Spinal cord (tissue), 10 donors: ENCODE results near the gene A2M. TPM values are rescaled to one million over a fixed set of nuclear protein-coding genes. Genes with fewer than 3 reads are reported as not detected.
"Not testable (repeated sequence)": the region's sequence is repeated elsewhere in the genome, so short reads cannot be mapped to it uniquely, and the experiment has no call there.

ENCODE experiments used
- DNase-seq, 6 donors: peaks; one replicate each; pipeline versions ENCODE4 v3.0.0 to v3.0.0-alpha.2; 2013 to 2015; ENCODE audit warnings: low spot score in 6 of 6, low read depth in 4 of 6
- H3K27ac ChIP-seq: one replicate; pipeline ENCODE4 v1.5.1; 2013; ENCODE audit warnings: low read depth, low read length, control low read depth
- H3K27me3 ChIP-seq: one replicate; pipeline ENCODE4 v1.6.1; 2013; ENCODE audit warnings: low read length; ENCODE audit not compliant: control insufficient read depth, insufficient read depth
- H3K36me3 ChIP-seq: one replicate; pipeline ENCODE4 v1.6.1; 2013; ENCODE audit warnings: low read length; ENCODE audit not compliant: control insufficient read depth, insufficient read depth
- H3K4me1 ChIP-seq: one replicate; pipeline ENCODE4 v1.6.1; 2013; ENCODE audit warnings: low read length; ENCODE audit not compliant: control insufficient read depth, insufficient read depth
- H3K4me3 ChIP-seq: one replicate; pipeline ENCODE4 v1.5.1; 2013; ENCODE audit warnings: low read depth, low read length, control low read depth
- H3K9me3 ChIP-seq: one replicate; pipeline ENCODE4 v1.6.1; 2013; ENCODE audit warnings: low read length; ENCODE audit not compliant: control insufficient read depth, insufficient read depth
- WGBS: methylation state at CpG from one replicate; pipeline ENCODE4 v1.1.5; 2013; ENCODE audit warnings: missing lambda C conversion rate; ENCODE audit not compliant: insufficient coverage; 5-methylcytosine and 5-hydroxymethylcytosine counted together
- polyA plus RNA-seq, 2 donors: library from polyadenylated mRNA; unstranded; fragments of 120-200 nt; gene quantifications; one replicate each; pipeline ENCODE4 v1.2.1, GENCODE V29; 2013; ENCODE audit not compliant: insufficient read length in 2 of 2
- total RNA-seq, 2 donors: library from RNA; depleted of rRNA in 1 of 2; stranded (reverse); fragments of 120-200 nt in 1 of 2; fragments of >200 nt in 1 of 2; gene quantifications; one replicate each; pipeline versions ENCODE4 v1.2.3 to v1.2.4, GENCODE V29; 2013 to 2014
- donor health status: healthy.

The A2M gene
- total and polyA plus RNA-seq, 4 donors = 175 to 263 (median 198) TPM

DNA sequence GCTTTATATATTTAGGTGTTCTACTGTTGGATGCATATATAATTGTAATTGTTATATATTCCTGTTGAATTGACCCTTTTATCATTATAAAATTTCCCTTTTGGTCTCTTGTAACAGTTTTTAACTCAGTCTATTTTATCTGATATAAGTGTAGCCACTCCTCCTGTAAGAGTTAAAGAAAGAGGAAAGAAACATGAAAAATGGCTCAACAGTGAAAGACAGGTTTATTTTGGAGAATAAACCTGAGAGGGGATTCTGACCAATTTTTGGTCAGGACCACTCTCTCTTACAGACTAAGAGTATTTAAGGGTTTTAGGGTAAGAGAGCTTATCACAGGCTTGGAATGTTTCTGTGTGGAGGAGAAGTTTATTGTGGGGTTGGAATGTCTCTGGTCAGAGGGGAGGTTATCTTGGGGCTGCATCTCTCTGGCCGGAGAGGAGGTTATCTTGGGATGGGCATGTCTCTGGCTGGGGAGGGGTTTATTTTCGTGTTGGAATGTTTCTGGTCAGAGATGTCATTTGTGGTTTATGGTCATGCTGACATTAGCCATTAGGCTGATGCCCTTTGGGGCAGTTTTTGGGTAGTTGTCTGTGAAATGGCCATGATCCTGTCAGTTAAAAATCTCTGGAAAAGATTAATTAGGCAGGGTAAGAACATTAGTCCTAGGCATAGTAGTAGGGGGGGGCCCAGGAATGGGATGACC, 24.0 kb upstream of the A2M start:
- H3K4me3 ChIP-seq, H3K27ac ChIP-seq, H3K9me3 ChIP-seq, H3K36me3 ChIP-seq, DNase-seq, H3K4me1 ChIP-seq, H3K27me3 ChIP-seq: not testable (repeated sequence)
- WGBS = 55% methylated on average over 2 of the region's 2 CpGs

GRCh38 chr12:9135903-9136310, 20.2 kb upstream of the A2M start:
- Histone ChIP-seq H3K27ac (no peak overlapping the region), H3K9me3 (peaks cover 1% of the 10 kb centered on the region), H3K27me3 (no peaks in the 10 kb centered on the region), H3K4me1 (no peaks in the 10 kb centered on the region), H3K36me3 (no peaks in the 10 kb centered on the region), H3K4me3 (no peak overlapping the region)
- WGBS = 69% methylated on average over 1 of the region's 5 CpGs
- DNase-seq = no peak

- DNase-seq = no peak
- 86% methylated on average over 14 of the region's 16 CpGs for WGBS
- Histone ChIP-seq H3K4me1 (no peaks in the 10 kb centered on the region), H3K27ac (no peak overlapping the region), H3K27me3 (no peaks in the 10 kb centered on the region), H3K4me3 (no peak overlapping the region), H3K36me3 (no peaks in the 10 kb centered on the region), H3K9me3 (peaks cover 2% of the 10 kb centered on the region)
Measured at GRCh38 chr12:9134981-9135628, 19.4 kb upstream of the A2M start.

GRCh38 chr12:9133216-9133916, 17.6 kb upstream of the A2M start:
- H3K27ac ChIP-seq = no peak overlapping the region
- no peak overlapping the region for H3K4me3 ChIP-seq
- H3K36me3 ChIP-seq = peaks cover under 1% of the 10 kb centered on the region
- DNase-seq = no peak
- H3K27me3 ChIP-seq = no peaks in the 10 kb centered on the region
- peaks cover 2% of the 10 kb centered on the region for H3K9me3 ChIP-seq
- no peaks in the 10 kb centered on the region for H3K4me1 ChIP-seq
- no CpG with 5 or more reads among the region's 1 CpG for whole genome bisulfite sequencing

- Histone ChIP-seq H3K27ac (no peak overlapping the region), H3K4me3 (no peak overlapping the region), H3K27me3 (no peaks in the 10 kb centered on the region), H3K9me3 (peaks cover 2% of the 10 kb centered on the region), H3K36me3 (peaks cover 11% of the 10 kb centered on the region), H3K4me1 (no peaks in the 10 kb centered on the region)
- no peak for DNase-seq
- WGBS = 91% methylated on average over 1 of the region's 1 CpG
Measured at GRCh38 chr12:9132008-9132535, 16.4 kb upstream of the A2M start.

DNA sequence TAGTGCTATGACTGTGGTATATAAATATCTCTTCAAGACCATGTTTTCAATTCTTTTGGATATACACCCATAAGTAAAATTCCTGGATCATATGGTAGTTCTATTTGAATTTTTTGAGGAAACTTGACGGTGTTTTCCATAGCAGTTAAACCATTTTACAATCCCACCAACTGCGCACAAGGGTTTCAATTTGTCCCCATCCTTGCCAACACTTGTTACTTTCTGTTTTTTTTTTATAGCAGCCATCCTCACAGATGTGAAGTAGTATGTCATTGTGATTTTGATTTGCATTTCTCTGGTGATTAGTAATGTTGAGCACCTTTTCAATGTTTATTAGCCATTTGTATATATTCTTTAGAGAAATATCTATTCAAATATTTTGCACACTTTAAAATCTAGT, 14.5 kb upstream of the A2M start:
- H3K27me3 ChIP-seq = no peaks in the 10 kb centered on the region
- H3K36me3 ChIP-seq = peaks cover 11% of the 10 kb centered on the region
- peaks cover 2% of the 10 kb centered on the region for H3K9me3 ChIP-seq
- no CpG with 5 or more reads among the region's 2 CpGs for WGBS
- H3K27ac ChIP-seq = no peak overlapping the region
- no peak overlapping the region for H3K4me3 ChIP-seq
- DNase-seq = no peak
- no peaks in the 10 kb centered on the region for H3K4me1 ChIP-seq

DNA sequence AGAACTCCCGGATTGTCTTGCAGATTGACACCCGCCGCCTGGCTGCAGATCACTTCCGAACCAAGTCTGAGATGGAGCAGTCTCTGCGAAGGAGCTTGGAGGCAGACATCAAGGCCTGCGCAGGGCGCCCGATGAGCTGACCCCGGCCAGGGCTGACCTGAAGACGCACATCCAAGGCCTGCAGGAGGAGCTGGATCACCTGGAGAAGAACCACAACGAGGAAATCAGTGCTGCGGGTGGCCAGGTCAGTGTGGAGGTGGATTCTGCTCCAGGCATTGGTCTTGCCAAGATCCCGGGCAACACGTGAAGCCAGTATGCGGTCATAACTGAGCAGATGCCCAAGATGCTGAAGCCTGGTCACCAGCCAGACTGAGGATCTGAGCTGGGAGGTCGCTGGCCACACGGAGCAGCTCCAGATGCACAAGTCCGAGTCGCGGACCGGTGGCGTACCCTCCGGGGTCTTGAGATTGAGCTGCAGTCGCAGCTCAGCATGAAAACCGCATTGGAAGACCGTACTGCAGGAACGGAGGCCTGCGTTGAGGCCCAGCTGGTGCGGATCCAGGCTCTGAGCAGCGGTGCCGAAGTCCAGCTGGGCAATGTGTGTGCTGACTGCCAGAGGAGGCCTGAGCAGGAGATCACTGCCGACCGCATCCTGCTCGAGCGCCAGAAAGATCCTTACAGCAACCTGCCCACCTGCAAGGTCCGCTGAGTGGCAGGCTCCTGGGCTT, 12.4 kb upstream of the A2M start:
- Histone ChIP-seq H3K4me3 (no peak overlapping the region), H3K4me1 (no peaks in the 10 kb centered on the region), H3K36me3 (peaks cover 11% of the 10 kb centered on the region), H3K9me3 (peaks cover 2% of the 10 kb centered on the region), H3K27me3 (no peaks in the 10 kb centered on the region), H3K27ac (no peak overlapping the region)
- WGBS = 97% methylated on average over 31 of the region's 36 CpGs
- DNase-seq = no peak

DNA sequence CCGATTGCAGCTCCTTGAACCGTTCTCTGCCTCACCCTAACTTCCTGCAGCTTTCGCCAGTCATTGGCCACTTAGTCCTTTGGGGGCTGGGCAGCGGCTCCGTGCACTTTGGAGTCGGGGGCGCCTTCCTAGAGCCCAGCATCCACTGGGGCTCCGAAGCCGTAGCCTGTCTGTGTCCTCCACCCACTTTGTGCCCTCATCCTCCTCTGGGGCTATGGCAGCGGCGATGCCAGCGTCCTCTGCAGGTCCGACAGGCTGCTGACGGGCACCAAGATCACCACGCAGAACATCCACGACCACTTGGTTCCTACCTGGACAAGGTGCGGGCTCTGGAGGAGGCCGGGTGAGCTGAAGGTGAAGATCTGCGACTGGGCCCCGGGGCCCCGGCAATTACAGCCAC, 11.8 kb upstream of the A2M start:
- no peak for DNase-seq
- H3K27me3 ChIP-seq = no peaks in the 10 kb centered on the region
- H3K4me3 ChIP-seq = no peak overlapping the region
- 98% methylated on average over 21 of the region's 21 CpGs for WGBS
- no peaks in the 10 kb centered on the region for H3K4me1 ChIP-seq
- peaks cover 11% of the 10 kb centered on the region for H3K36me3 ChIP-seq
- no peak overlapping the region for H3K27ac ChIP-seq
- H3K9me3 ChIP-seq = peaks cover 2% of the 10 kb centered on the region

DNA sequence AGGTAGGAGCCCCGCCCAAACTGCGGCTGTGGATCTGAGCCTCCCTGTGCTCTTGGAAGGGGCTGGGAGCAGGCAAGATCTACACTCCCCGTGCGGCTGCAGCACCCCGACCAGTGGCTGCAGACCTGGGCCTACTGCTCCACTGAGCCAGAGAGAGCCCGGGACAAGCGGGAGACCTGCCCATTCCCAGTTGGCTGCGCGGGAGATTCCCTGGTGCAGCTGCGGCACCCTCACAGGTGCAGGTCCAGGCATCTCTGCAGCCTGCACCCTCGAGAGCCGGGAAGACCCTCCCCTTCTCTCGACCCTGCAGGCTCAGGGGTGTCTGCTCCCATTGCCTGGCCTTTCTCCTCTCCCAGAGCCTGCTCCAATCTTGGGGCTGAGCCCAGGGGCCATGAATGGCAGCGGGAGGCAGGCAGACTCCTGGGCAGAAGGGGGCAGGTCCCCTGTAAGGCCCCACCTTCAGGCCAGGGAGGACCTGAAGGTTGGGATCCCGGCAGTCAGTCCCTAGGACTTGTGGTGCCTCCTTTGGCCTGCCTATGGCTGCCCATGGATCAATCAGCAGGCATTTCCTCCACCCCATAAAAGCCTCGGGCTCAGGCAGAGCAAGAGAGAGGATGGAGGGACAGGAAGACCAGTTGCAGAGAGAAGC, 8.8 kb upstream of the A2M start:
- no peaks in the 10 kb centered on the region for H3K9me3 ChIP-seq

More for the DNA sequence above, 8.8 kb upstream of the A2M start:
- 94% methylated on average over 15 of the region's 16 CpGs for WGBS
- no peaks in the 10 kb centered on the region for H3K27me3 ChIP-seq
- no peaks in the 10 kb centered on the region for H3K4me1 ChIP-seq
- no peak overlapping the region for H3K4me3 ChIP-seq
- H3K27ac ChIP-seq = no peak overlapping the region
- DNase-seq = no peak
- H3K36me3 ChIP-seq = peaks cover 11% of the 10 kb centered on the region
